ENCODE measurements around the gene RNF168.

RNF168 gene

DNA sequence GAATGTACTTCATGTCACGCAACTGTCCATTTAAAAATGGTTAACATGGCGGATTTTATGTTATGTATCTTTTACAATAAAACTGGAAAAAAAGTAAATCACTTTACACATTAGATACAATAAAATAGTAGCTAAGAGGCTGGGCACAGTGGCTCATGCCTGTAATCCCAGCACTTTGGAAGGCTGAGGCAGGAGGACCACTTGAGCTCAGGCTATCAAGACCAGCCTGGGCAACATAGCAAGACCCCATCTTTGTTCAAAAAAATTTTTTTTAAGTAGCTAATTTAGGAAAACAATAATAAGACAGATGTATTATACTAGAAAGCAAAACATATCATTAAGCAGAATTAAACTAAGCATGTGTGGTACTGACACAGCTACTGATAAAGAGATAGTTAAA, 11.5 kb downstream of the RNF168 start:
- Histone ChIP-seq H3K4me1 (ENCODE audit: low read length) (no peaks in the 10 kb centered on the region), H3K9me3 (replicated peaks; ENCODE audit: insufficient read depth, low read length) (no peaks in the 10 kb centered on the region), H3K9me2 (replicated peaks; ENCODE audit: insufficient read depth, low read length) (no peaks in the 10 kb centered on the region), H3K27me3 (replicated peaks; ENCODE audit: insufficient read depth, low read length) (no peaks in the 10 kb centered on the region), H2AFZ (ENCODE audit: low read length) (no peak overlapping the region), H3K79me2 (ENCODE audit: low read length) (peaks cover 98% of the 10 kb centered on the region), H3F3A (ENCODE audit: insufficient read depth, low read length) (0 out of 2 replicates have a peak, but pooled peaks cover 4% of the 10 kb centered on the region), H3K36me3 (replicated peaks; ENCODE audit: insufficient read depth, low read length) (peaks cover 5% of the 10 kb centered on the region; the same call in 1 of the 2 replicates), H3K4me3 (ENCODE audit: low read length) (no peak overlapping the region), H3K4me2 (ENCODE audit: low read depth, low read length) (no peak overlapping the region), H3K27ac (ENCODE audit: low read length) (no peak overlapping the region), H3K9ac (ENCODE audit: low read length) (no peak overlapping the region), H4K20me1 (ENCODE audit: insufficient read depth, low read length) (peaks cover 62% of the 10 kb centered on the region)
- no peak for DNase-seq
- TF ChIP-seq EZH2 (optimal IDR thresholded peaks at IDR 0.05; ENCODE audit: low read depth, low read length) (no peak), EZH2phosphoT487 (IDR thresholded peaks at IDR 0.05; ENCODE audit: low read length) (no peak), CTCF (IDR thresholded peaks at IDR 0.05; ENCODE audit: low read length) (no peak)

DNA sequence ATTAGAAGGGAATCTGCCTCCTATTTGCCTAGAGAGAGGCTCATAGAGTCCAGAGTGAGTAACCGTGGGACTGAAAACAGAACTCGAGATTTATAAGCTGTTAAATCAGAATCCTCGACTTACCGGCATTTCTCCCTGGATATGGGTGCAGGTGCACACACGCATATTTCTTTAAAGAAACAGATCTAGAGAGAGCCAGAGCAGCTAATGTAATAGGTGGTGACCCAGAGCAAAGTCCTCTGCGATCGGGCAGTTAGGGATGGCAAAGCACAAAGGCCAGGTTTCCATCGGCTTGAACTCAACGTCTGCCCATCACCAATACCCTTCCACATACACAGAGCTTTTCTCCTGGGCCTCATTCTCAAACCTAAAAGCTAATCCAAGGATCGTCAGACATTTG, 13.8 kb downstream of the RNF168 start:
- H3K9ac ChIP-seq (ENCODE audit: low read length): no peak overlapping the region
- DNase-seq: no peak
- H3K4me3 ChIP-seq (ENCODE audit: low read length): no peak overlapping the region
- peaks cover 23% of the 10 kb centered on the region; the same call in 1 of the 2 replicates for H3K36me3 ChIP-seq (replicated peaks; ENCODE audit: insufficient read depth, low read length)
- H3K9me3 ChIP-seq (replicated peaks; ENCODE audit: insufficient read depth, low read length): no peaks in the 10 kb centered on the region
- H3F3A ChIP-seq (ENCODE audit: insufficient read depth, low read length): 0 out of 2 replicates have a peak, but pooled peaks cover 4% of the 10 kb centered on the region
- H3K4me1 ChIP-seq (ENCODE audit: low read length): no peaks in the 10 kb centered on the region
- peaks cover 47% of the 10 kb centered on the region for H4K20me1 ChIP-seq (ENCODE audit: insufficient read depth, low read length)
- H2AFZ ChIP-seq (ENCODE audit: low read length): no peak overlapping the region
- no peaks in the 10 kb centered on the region for H3K27me3 ChIP-seq (replicated peaks; ENCODE audit: insufficient read depth, low read length)
- no peak overlapping the region for H3K4me2 ChIP-seq (ENCODE audit: low read depth, low read length)
- peaks cover 91% of the 10 kb centered on the region for H3K79me2 ChIP-seq (ENCODE audit: low read length)
- no peaks in the 10 kb centered on the region for H3K9me2 ChIP-seq (replicated peaks; ENCODE audit: insufficient read depth, low read length)
- no peak for TF ChIP-seq EZH2phosphoT487 (IDR thresholded peaks at IDR 0.05; ENCODE audit: low read length)
- TF ChIP-seq EZH2 (optimal IDR thresholded peaks at IDR 0.05; ENCODE audit: low read depth, low read length): no peak
- TF ChIP-seq CTCF (IDR thresholded peaks at IDR 0.05; ENCODE audit: low read length): no peak
- no peak overlapping the region for H3K27ac ChIP-seq (ENCODE audit: low read length)

GRCh38 chr3:196486263-196486662, 17.3 kb downstream of the RNF168 start:
- H3K36me3 ChIP-seq (replicated peaks; ENCODE audit: insufficient read depth, low read length): peaks cover 37% of the 10 kb centered on the region
- H4K20me1 ChIP-seq (ENCODE audit: insufficient read depth, low read length): peaks cover 27% of the 10 kb centered on the region
- no peaks in the 10 kb centered on the region for H3F3A ChIP-seq (ENCODE audit: insufficient read depth, low read length)
- no peak for DNase-seq
- no peaks in the 10 kb centered on the region for H3K27me3 ChIP-seq (replicated peaks; ENCODE audit: insufficient read depth, low read length)
- no peak overlapping the region for H3K4me2 ChIP-seq (ENCODE audit: low read depth, low read length)
- no peak overlapping the region for H2AFZ ChIP-seq (ENCODE audit: low read length)
- H3K4me1 ChIP-seq (ENCODE audit: low read length): no peaks in the 10 kb centered on the region
- H3K9me2 ChIP-seq (replicated peaks; ENCODE audit: insufficient read depth, low read length): no peaks in the 10 kb centered on the region
- H3K4me3 ChIP-seq (ENCODE audit: low read length): no peak overlapping the region
- no peak overlapping the region for H3K27ac ChIP-seq (ENCODE audit: low read length)
- no peaks in the 10 kb centered on the region for H3K9me3 ChIP-seq (replicated peaks; ENCODE audit: insufficient read depth, low read length)
- H3K9ac ChIP-seq (ENCODE audit: low read length): no peak overlapping the region
- TF ChIP-seq CTCF (IDR thresholded peaks at IDR 0.05; ENCODE audit: low read length) (peak; percentile 45), EZH2 (optimal IDR thresholded peaks at IDR 0.05; ENCODE audit: low read depth, low read length) (no peak)
- peaks cover 79% of the 10 kb centered on the region for H3K79me2 ChIP-seq (ENCODE audit: low read length)
